Tibial nerve (tissue), 4 donors: ENCODE data around the gene THOC5.

ENCODE experiments used
- EP300 ChIP-seq, 2 donors: sonication (generic); formaldehyde crosslinking; IDR thresholded peaks; one replicate each; pipeline ENCODE4 v1.6.1; 2017; ENCODE audit warnings: antibody characterized with exemption in 2 of 2, mild to moderate bottlenecking in 1 of 2
- POLR2A ChIP-seq, 2 donors: fragments of 450-650 bp; IDR thresholded peaks; one replicate each; pipeline ENCODE4 v1.6.1; 2017; ENCODE audit warnings: antibody characterized with exemption in 2 of 2, mild to moderate bottlenecking in 2 of 2, moderate library complexity in 2 of 2
- TF ChIP-seq, protein P1 (sequence below), 5 experiments: fragments of 200-600 bp in 3 of 5; fragments of 450-650 bp in 2 of 5; sonication (generic) in 3 of 5; IDR thresholded peaks; one replicate each; pipeline ENCODE4 v1.5.1; 2016 to 2019; ENCODE audit warnings: antibody characterized with exemption in 5 of 5, mild to moderate bottlenecking in 3 of 5, moderate library complexity in 2 of 5

DNA sequence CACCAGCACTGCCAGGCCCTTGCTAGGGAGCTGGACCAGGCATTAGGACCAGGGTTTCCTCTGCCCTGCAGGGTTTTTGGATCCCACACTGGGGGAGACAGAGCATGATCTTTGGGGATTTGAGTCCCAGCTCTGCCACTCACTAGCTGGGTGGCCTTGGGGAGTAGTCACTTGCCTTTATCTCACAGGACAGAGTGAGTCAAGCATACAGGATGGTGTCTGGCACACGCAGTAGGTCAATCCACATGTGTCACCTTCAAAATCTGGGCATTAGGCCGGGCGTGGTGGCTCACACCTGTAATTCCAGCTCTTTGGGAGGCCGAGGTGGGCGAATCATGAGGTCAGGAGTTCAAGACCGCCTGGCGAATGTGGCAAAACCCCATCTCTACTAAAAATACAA lies 70.8 kb downstream of the THOC5 start:
- TF ChIP-seq, protein P1, sequence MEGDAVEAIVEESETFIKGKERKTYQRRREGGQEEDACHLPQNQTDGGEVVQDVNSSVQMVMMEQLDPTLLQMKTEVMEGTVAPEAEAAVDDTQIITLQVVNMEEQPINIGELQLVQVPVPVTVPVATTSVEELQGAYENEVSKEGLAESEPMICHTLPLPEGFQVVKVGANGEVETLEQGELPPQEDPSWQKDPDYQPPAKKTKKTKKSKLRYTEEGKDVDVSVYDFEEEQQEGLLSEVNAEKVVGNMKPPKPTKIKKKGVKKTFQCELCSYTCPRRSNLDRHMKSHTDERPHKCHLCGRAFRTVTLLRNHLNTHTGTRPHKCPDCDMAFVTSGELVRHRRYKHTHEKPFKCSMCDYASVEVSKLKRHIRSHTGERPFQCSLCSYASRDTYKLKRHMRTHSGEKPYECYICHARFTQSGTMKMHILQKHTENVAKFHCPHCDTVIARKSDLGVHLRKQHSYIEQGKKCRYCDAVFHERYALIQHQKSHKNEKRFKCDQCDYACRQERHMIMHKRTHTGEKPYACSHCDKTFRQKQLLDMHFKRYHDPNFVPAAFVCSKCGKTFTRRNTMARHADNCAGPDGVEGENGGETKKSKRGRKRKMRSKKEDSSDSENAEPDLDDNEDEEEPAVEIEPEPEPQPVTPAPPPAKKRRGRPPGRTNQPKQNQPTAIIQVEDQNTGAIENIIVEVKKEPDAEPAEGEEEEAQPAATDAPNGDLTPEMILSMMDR (IDR thresholded peaks at IDR 0.05) = no peak
- TF ChIP-seq POLR2A (IDR thresholded peaks at IDR 0.05) (no peak), EP300 (IDR thresholded peaks at IDR 0.05) (no peak)
